Measurements from ENCODE around the gene MED9. TPM values are rescaled to one million over a fixed set of nuclear protein-coding genes. Genes with fewer than 3 reads are reported as not detected.

The MED9 gene
- total and polyA plus RNA-seq, 2 of the 8 experiments (the other 6 are each of a cell fraction or from before 2014, with no cell fraction given): 15.8 to 19.7 TPM

DNA sequence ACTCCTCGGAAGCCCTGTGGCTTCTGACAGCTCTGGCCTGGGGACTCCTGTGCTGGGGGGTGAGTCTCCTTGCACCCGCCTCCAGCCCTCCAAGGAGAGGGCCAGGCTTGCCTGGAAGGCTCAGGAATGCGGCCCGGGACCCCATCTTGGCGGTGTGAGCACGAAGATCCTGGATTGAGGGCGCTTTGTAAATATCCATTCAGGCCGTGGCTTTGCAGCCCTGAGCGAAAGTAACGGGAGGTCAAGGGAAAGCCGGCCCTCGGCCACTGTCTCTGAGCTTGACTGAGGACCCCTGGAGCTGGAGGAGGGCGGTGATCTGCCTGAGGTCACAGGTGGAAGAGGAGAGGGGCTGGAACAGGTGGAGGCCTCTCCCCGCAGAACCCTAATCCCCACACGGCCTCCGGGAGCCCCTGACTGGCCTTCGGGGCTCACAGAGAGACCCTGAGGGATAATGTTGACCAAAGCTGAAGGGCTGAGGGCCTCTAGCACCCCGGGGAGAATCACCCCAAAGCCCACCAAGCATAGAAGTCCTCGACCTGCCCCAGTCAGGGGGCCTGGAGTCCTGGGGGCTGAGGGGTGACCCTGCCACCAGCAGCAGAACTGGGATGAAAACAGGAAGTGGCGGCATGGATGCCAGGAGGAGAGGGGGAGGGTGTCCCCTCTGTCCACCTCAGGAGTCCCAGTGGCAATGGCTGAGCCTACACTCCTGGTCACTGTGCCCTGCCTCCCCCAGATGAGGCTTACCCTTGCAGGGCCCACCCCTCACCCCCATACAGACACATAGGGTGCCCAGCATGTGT, 27.7 kb downstream of the MED9 start (continued):
- TF ChIP-seq RXRA (IDR thresholded peaks at IDR 0.05; ENCODE audit: insufficient read depth, low read depth, low read length): no peak
